22Rv1 (cell line): ENCODE measurements around the gene AGMO.
"Not testable (repeated sequence)": the region's sequence is repeated elsewhere in the genome, so short reads cannot be mapped to it uniquely, and the experiment has no call there.

Source experiments
- H3K27ac ChIP-seq: fragments of 450-650 bp; 2 replicates; pipeline ENCODE4 v1.5.1; 2017
- ZFX ChIP-seq: fragments of 450-650 bp; IDR thresholded peaks from 2 replicates; pipeline ENCODE4 v1.6.1; 2017; ENCODE audit warnings: antibody characterized with exemption, borderline replicate concordance
- TF ChIP-seq, protein P1 (sequence below): fragments of 450-650 bp; IDR thresholded peaks from 2 replicates; pipeline ENCODE4 v1.5.1; 2017; ENCODE audit warnings: mild to moderate bottlenecking

The AGMO gene

DNA sequence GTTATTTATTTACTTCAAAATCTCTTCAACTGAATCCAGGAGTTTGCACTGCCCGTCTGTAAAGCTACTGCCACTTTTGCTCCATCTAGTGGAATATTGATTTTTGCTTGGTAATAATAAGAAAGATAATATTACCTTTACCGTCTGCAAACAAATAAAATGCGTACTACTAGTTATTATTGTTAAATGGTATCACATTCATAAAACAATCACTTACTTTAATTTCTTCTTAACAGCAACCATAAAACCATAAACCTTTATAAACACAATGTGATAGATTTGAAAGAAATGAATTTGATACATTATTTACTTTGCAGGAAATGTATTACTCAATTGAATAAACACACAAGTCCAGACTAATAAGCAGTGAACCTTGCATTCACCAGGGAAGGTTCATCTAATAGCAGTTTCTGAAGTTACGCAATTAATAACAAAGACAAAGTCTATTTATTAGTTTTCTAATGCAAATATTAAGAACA is 6.4 kb downstream of the AGMO start:
- no peak for TF ChIP-seq ZFX
- TF ChIP-seq, protein P1, sequence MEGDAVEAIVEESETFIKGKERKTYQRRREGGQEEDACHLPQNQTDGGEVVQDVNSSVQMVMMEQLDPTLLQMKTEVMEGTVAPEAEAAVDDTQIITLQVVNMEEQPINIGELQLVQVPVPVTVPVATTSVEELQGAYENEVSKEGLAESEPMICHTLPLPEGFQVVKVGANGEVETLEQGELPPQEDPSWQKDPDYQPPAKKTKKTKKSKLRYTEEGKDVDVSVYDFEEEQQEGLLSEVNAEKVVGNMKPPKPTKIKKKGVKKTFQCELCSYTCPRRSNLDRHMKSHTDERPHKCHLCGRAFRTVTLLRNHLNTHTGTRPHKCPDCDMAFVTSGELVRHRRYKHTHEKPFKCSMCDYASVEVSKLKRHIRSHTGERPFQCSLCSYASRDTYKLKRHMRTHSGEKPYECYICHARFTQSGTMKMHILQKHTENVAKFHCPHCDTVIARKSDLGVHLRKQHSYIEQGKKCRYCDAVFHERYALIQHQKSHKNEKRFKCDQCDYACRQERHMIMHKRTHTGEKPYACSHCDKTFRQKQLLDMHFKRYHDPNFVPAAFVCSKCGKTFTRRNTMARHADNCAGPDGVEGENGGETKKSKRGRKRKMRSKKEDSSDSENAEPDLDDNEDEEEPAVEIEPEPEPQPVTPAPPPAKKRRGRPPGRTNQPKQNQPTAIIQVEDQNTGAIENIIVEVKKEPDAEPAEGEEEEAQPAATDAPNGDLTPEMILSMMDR: peak; percentile 56
- H3K27ac ChIP-seq: no peak overlapping the region

DNA sequence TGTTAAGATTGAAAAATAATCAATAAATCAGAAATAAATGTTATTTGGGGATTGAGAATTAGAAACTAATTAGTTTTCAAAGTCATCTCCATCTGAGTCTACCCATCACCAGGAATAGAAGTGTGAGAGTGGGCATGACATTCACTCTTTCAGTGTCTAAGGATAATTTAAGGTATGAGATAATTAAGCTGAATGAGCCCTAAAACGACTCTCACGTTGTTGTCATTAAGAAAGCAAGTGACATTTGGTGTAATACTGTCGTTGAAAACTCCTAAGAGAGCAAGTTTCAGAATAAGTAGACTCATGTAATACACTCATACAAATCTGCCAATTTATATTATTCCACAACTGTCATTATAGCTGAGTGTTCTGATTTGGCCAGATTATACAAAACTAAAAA is 7.1 kb downstream of the AGMO start:
- TF ChIP-seq, protein P1: no peak
- no peak for TF ChIP-seq ZFX
- no peak overlapping the region for H3K27ac ChIP-seq

DNA sequence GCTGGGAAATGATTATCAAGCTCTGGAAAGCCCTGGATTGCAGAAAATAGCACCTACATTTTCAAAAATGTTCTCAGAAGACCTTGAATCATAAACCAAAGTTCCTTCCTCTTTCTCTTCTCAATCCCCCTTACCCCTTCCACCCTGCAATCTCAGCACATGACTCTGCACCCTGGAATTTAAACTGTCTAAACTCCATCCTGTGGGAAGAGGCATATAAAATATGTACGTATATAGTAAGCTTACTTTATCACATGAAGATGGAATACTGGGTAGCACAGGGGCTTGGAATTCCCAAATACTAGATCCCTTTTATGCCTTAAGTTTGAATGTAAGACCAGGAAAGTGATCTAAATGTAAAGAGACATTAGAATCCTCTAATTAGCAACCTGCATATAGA is 7.7 kb downstream of the AGMO start:
- H3K27ac ChIP-seq: no peak overlapping the region
- TF ChIP-seq ZFX: no peak
- TF ChIP-seq, protein P1: no peak

DNA sequence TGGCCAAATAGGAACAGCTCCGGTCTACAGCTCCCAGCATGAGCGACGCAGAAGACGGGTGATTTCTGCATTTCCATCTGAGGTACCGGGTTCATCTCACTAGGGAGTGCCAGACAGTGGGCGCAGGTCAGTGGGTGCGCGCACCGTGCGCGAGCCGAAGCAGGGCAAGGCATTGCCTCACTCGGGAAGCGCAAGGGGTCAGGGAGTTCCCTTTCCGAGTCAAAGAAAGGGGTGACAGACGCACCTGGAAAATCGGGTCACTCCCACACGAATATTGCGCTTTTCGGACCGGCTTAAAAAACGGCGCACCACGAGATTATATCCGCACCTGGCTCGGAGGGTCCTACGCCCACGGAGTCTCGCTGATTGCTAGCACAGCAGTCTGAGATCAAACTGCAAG is 14.5 kb downstream of the AGMO start:
- H3K27ac ChIP-seq: not testable (repeated sequence)

DNA sequence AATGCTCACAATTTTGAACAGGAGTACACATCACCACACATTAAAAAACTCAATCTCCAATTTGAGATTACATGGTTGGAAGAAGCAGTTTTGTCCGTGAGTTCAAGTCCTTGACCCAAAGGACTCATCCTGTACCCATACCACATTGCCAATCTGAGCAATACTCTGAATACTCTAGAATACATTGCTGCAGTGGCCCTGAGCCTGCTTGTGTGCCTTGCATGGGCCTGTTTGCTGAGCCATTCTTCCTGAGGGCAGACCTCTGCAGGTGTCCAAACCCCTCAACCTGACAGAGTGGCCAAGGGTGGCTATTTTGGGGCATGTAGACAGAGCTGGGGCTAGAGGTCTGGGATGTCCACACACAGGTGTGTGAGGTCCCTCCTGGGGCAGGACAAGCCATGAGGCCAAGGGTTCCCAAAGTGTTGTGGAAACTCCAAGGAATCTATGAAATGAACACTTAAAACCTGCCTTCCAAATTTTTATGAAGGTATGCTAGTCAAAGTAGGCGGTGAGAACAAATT is 15.5 kb downstream of the AGMO start:
- H3K27ac ChIP-seq: no peak overlapping the region
- TF ChIP-seq, protein P1: no peak
- TF ChIP-seq ZFX: no peak

DNA sequence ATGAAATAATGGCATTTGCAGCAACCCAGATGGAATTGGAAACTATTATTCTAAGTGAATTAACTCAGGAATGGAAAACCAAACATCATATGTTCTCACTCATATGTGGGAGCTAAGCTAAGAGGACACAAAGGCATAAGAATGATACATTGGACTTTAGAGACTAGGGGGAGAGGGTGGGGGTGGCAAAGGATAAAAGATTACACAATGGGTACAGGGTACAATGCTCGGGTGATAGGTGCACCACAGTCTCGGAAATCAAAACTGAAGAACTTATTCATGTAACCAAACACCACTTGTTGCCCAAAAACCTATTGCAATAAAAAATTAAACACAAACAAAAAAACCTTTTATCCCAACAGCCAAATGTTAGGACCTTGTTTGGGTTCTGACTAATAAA is 17.8 kb downstream of the AGMO start:
- no peak overlapping the region for H3K27ac ChIP-seq
- TF ChIP-seq ZFX: no peak
- TF ChIP-seq, protein P1: no peak

DNA sequence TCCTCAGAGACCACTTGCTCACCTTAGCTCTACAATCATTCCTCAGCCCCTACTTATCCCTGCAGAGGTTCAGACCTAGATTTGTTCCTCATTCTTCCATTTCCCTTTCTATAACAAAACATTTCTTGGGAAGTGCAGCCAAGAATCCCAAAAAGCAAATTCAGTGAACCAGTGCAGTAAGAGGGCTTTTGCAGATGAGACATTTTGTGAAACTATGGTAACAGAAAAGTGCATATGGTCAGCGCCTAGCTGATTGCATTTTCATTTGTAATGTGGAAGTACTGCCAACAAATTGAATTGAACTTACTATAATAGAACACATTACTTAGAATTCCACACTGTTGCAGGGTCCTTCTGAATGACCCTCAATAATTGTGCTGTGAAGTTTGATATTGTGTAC is 18.6 kb downstream of the AGMO start:
- no peak overlapping the region for H3K27ac ChIP-seq
- no peak for TF ChIP-seq ZFX
- TF ChIP-seq, protein P1: no peak

DNA sequence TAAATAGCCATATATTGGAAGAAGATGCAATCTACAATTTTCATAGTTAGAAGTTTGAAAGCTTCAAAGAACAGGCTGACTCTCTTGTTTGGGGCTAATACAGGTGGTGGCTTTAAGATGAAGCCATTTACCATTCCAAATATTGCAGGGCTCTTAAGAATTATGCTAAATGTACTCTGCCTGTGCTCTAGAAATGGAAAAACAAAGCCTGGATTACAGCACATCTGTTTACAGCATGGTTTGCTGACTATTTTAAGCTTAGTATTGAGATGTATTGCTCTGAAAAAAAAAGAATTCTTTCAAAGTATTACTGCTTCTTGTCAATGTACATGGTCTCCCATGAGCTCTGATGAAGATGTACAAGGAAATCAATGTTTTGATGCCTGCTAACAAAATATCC is 34.2 kb downstream of the AGMO start:
- no peak overlapping the region for H3K27ac ChIP-seq
- TF ChIP-seq, protein P1: no peak
- TF ChIP-seq ZFX: no peak
